Mesendoderm (in vitro differentiated cells): ENCODE results near the gene MED26.

Source experiments
- DNase-seq: peaks from one replicate; pipeline ENCODE4 v3.0.0; 2013
- H2AK5ac ChIP-seq: 2 replicates; pipeline ENCODE4 v1.6.1; 2013; ENCODE audit warnings: low read length, inconsistent platforms
- H2BK120ac ChIP-seq: 2 replicates; pipeline ENCODE4 v1.6.1; 2013; ENCODE audit warnings: low read depth, mild to moderate bottlenecking, low read length, moderate library complexity, mixed read lengths
- H2BK15ac ChIP-seq: replicated peaks from 2 replicates; pipeline ENCODE4 v1.6.1; 2013; ENCODE audit warnings: low read depth, mild to moderate bottlenecking, moderate library complexity
- H2BK5ac ChIP-seq: 2 replicates; pipeline ENCODE4 v1.6.1; 2013; ENCODE audit warnings: low read length, inconsistent platforms
- H3K18ac ChIP-seq: 2 replicates; pipeline ENCODE4 v1.6.1; 2013; ENCODE audit warnings: mild to moderate bottlenecking, low read length, mixed read lengths
- H3K23ac ChIP-seq: one replicate; pipeline ENCODE4 v1.6.1; 2013; ENCODE audit warnings: low read length
- H3K27ac ChIP-seq: 2 replicates; pipeline ENCODE4 v1.5.1; 2013; ENCODE audit warnings: low read depth, mild to moderate bottlenecking, inconsistent platforms, low read length, moderate library complexity
- H3K27me3 ChIP-seq: 2 replicates; pipeline ENCODE4 v1.6.1; 2013; ENCODE audit warnings: low read length, control low read depth, mild to moderate bottlenecking, inconsistent platforms; ENCODE audit not compliant: insufficient read depth, poor library complexity
- H3K36me3 ChIP-seq: 2 replicates; pipeline ENCODE4 v1.6.1; 2013; ENCODE audit warnings: low read length, inconsistent platforms; ENCODE audit not compliant: control insufficient read depth, insufficient read depth
- H3K4ac ChIP-seq: one replicate; pipeline ENCODE4 v1.6.1; 2013; ENCODE audit warnings: low read depth, mild to moderate bottlenecking, low read length, moderate library complexity
- H3K4me1 ChIP-seq: 2 replicates; pipeline ENCODE4 v1.6.1; 2013; ENCODE audit warnings: low read depth, low read length, inconsistent platforms; ENCODE audit not compliant: control insufficient read depth
- H3K4me2 ChIP-seq: 2 replicates; pipeline ENCODE4 v1.6.1; 2013; ENCODE audit warnings: low read length
- H3K4me3 ChIP-seq: 2 replicates; pipeline ENCODE4 v1.5.1; 2013; ENCODE audit warnings: mild to moderate bottlenecking, low read length
- H3K56ac ChIP-seq: one replicate; pipeline ENCODE4 v1.6.1; 2013; ENCODE audit warnings: low read length
- H3K79me1 ChIP-seq: 2 replicates; pipeline ENCODE4 v1.6.1; 2013; ENCODE audit warnings: low read length, inconsistent platforms
- H3K79me2 ChIP-seq: 2 replicates; pipeline ENCODE4 v1.6.1; 2013; ENCODE audit warnings: mild to moderate bottlenecking, low read length; ENCODE audit not compliant: control insufficient read depth, insufficient read depth
- H3K9ac ChIP-seq: 2 replicates; pipeline ENCODE4 v1.6.1; 2013; ENCODE audit warnings: low read length, inconsistent platforms
- H4K5ac ChIP-seq: one replicate; pipeline ENCODE4 v1.6.1; 2013; ENCODE audit warnings: low read length
- H4K8ac ChIP-seq: one replicate; pipeline ENCODE4 v1.6.1; 2013; ENCODE audit warnings: low read depth, mild to moderate bottlenecking, control low read depth, low read length, moderate library complexity
- WGBS: extraction: QIAGEN DNeasy Blood & Tissue Kit; methylation state at CpG from one replicate; pipeline ENCODE4 v1.1.7; 2013; ENCODE audit warnings: low lambda C conversion rate, missing lambda C conversion rate; ENCODE audit not compliant: insufficient coverage; ENCODE audit errors: extremely low coverage; 5-methylcytosine and 5-hydroxymethylcytosine counted together

Gene MED26

DNA sequence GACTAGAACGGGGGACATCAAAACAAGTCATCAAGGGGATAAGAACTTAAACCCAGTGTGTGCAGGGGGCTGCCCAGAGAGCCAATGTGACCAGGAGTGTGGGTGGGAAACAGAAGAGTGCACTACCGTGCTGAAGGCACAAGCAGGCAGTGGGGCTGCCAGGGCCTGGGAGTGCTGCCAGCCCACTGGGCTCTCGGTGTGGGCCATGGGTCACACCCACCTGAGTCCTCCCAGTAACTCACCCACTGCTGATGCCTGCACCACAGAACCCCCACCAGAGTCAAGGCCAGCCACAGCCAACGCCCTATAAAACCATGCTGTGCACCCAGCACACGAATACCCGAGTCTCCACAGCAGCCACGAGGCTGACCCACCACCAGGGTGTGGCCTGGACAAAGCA, 8.5 kb downstream of the MED26 start:
- Histone ChIP-seq H4K8ac (no peak overlapping the region), H3K4me1 (peaks cover 6% of the 10 kb centered on the region), H2BK120ac (no peak overlapping the region), H2BK15ac (no peak overlapping the region), H3K4ac (no peak overlapping the region), H4K5ac (no peak overlapping the region), H3K18ac (no peak overlapping the region), H2BK5ac (no peak overlapping the region), H3K4me3 (no peak overlapping the region), H3K79me1 (peaks cover 75% of the 10 kb centered on the region), H3K27ac (no peak overlapping the region), H3K36me3 (no peaks in the 10 kb centered on the region), H3K23ac (no peak overlapping the region), H3K9ac (no peak overlapping the region), H3K79me2 (peaks cover 97% of the 10 kb centered on the region), H3K4me2 (no peak overlapping the region), H3K27me3 (no peaks in the 10 kb centered on the region), H2AK5ac (no peak overlapping the region), H3K56ac (no peak overlapping the region)
- WGBS = no CpG with 5 or more reads among the region's 7 CpGs
- no peak for DNase-seq

DNA sequence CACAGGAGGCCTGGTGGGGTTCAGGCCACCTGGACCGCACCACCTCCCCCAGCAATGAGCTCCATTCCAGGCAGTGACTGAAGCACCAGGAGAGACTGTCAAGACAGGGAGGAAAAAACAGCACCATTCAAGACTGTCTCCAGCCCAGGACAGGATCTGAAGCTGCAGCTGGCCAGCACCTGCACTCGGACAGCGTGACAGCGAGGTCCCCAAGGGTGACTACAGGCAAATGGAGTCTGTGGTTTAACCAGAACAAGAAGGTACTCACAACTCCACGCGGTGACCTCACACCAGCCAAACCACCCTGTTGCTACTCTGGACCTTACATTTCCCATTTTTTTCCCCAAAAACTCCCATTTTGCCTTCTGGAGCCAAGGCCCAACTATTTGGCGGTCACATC, 9.8 kb downstream of the MED26 start:
- Histone ChIP-seq H2AK5ac (no peak overlapping the region), H3K79me1 (peaks cover 74% of the 10 kb centered on the region), H3K4me3 (no peak overlapping the region), H2BK15ac (no peak overlapping the region), H3K27me3 (no peaks in the 10 kb centered on the region), H4K8ac (no peak overlapping the region), H3K4me1 (peaks cover 6% of the 10 kb centered on the region), H3K4me2 (no peak overlapping the region), H3K36me3 (no peaks in the 10 kb centered on the region), H3K18ac (no peak overlapping the region), H2BK5ac (no peak overlapping the region), H3K9ac (no peak overlapping the region), H3K23ac (no peak overlapping the region), H2BK120ac (no peak overlapping the region), H3K4ac (no peak overlapping the region), H3K56ac (no peak overlapping the region), H3K27ac (no peak overlapping the region), H4K5ac (no peak overlapping the region), H3K79me2 (peaks cover 95% of the 10 kb centered on the region)
- no CpG with 5 or more reads among the region's 7 CpGs for WGBS
- DNase-seq = no peak

DNA sequence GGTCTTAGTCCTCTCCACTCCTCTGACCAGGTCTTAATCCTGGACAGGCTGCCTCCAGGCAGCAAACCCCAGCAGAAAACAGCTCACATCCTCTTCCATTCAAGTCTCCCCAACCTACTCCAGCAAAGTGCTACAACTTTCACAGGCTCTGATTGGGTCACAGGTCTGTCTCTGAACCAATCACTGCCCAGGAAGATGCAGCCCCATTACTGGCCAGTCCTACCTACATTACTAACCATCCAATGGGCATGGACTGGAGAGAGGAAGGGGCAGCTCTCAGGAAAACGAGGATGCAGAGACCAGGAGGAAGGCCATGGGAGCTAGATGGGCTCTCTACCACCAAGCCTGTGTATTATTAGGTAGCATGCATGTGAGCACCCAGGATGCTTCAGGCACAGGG, 12.2 kb downstream of the MED26 start:
- Histone ChIP-seq H3K79me1 (peaks cover 72% of the 10 kb centered on the region), H3K9ac (no peak overlapping the region), H3K56ac (no peak overlapping the region), H2AK5ac (no peak overlapping the region), H3K18ac (no peak overlapping the region), H3K27ac (no peak overlapping the region), H4K5ac (no peak overlapping the region), H2BK120ac (no peak overlapping the region), H3K27me3 (no peaks in the 10 kb centered on the region), H3K4ac (no peak overlapping the region), H3K4me1 (peaks cover 6% of the 10 kb centered on the region), H3K4me3 (no peak overlapping the region), H2BK15ac (no peak overlapping the region), H3K23ac (no peak overlapping the region), H3K4me2 (no peak overlapping the region), H3K79me2 (peaks cover 91% of the 10 kb centered on the region), H3K36me3 (no peaks in the 10 kb centered on the region), H2BK5ac (no peak overlapping the region), H4K8ac (no peak overlapping the region)
- WGBS = no CpG with 5 or more reads among the region's 1 CpG
- DNase-seq = peak; percentile 47

DNA sequence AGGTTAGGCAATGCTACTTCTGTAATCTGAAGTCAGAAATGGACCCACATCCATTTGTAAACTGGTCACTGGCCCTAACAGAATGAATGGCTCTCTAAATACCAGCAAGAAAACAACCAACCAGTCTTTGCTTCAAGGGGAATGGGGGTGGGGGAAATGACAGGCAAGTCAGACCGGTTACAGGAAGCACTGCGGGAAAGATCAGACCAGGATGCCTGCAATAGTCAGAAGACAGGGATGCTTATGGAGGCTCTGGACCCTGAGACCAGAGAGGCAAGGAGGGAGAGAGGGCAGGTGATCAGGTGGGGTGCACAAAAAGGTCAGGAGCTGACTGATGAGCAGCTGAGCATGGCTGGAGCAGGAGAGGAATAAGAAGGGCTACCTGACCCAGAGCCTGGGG, 13.1 kb downstream of the MED26 start:
- peak; percentile 63 for DNase-seq
- Histone ChIP-seq H3K56ac (no peak overlapping the region), H3K4me3 (no peak overlapping the region), H3K27me3 (no peaks in the 10 kb centered on the region), H3K79me1 (peaks cover 70% of the 10 kb centered on the region), H3K18ac (no peak overlapping the region), H2BK5ac (no peak overlapping the region), H3K4ac (no peak overlapping the region), H4K5ac (no peak overlapping the region), H3K9ac (peak overlapping the region; percentile 19), H3K36me3 (no peaks in the 10 kb centered on the region), H2AK5ac (no peak overlapping the region), H3K4me1 (peaks cover 6% of the 10 kb centered on the region), H2BK120ac (no peak overlapping the region), H2BK15ac (no peak overlapping the region), H3K27ac (no peak overlapping the region), H3K79me2 (peaks cover 87% of the 10 kb centered on the region), H3K4me2 (no peak overlapping the region), H3K23ac (no peak overlapping the region), H4K8ac (no peak overlapping the region)
- WGBS = no CpG with 5 or more reads among the region's 2 CpGs

DNA sequence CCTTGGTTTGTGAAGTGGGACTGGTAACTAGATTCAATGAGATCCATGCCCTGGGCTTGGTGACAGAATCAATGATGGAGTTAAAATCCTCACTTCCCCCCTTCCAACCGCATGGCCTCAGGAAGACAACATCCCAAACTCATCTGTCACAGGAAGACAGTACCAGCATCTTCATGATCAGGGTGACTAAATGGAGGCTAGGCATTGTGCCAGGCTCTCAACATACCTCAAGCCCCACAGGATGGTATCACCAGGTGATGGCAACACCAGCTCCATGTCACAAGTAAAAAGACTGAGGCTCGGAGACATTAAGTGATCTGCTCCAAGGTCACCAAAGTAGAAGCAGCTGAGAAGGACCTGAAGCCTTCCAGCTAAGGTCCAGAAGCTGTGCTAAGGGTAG, 14.2 kb downstream of the MED26 start:
- no peak overlapping the region for H3K23ac ChIP-seq
- H2BK15ac ChIP-seq = no peak overlapping the region
- no peak overlapping the region for H3K9ac ChIP-seq
- H3K27ac ChIP-seq = no peak overlapping the region
- no peak overlapping the region for H4K8ac ChIP-seq
- no peak overlapping the region for H3K4ac ChIP-seq
- H3K56ac ChIP-seq = no peak overlapping the region
- H3K18ac ChIP-seq = no peak overlapping the region
- H3K79me2 ChIP-seq = peaks cover 77% of the 10 kb centered on the region
- H3K4me3 ChIP-seq = no peak overlapping the region
- H2BK5ac ChIP-seq = no peak overlapping the region
- H3K36me3 ChIP-seq = no peaks in the 10 kb centered on the region
- H2BK120ac ChIP-seq = no peak overlapping the region
- H3K4me1 ChIP-seq = peaks cover 6% of the 10 kb centered on the region
- H3K79me1 ChIP-seq = peaks cover 63% of the 10 kb centered on the region
- no peak overlapping the region for H4K5ac ChIP-seq
- DNase-seq = no peak
- H3K27me3 ChIP-seq = no peaks in the 10 kb centered on the region
- WGBS = no CpG with 5 or more reads among the region's 2 CpGs
- H2AK5ac ChIP-seq = no peak overlapping the region
- H3K4me2 ChIP-seq = no peak overlapping the region

DNA sequence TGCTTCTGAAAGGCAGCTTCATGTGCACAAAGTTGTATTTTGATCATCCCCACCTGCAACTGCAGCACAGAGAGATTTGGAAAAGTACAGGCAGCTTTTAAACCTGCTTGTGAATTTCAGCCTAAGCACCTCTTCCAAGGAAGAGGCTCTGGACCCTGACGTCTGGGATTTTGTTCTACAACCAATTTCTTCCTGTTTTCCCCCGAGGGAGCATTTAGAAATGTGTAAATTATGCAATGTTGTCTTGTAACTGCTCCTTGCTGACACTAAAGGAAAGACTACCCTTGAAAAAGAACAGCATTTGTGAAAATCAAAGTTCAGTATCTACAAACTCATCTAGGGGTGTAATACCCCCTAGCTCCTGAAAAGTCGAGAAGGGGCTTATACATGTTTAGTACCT, 15.4 kb downstream of the MED26 start:
- H3K23ac ChIP-seq = no peak overlapping the region
- peaks cover 69% of the 10 kb centered on the region for H3K79me2 ChIP-seq
- H3K27ac ChIP-seq = no peak overlapping the region
- no peak overlapping the region for H4K5ac ChIP-seq
- H3K4me3 ChIP-seq = no peak overlapping the region
- H2AK5ac ChIP-seq = no peak overlapping the region
- H3K9ac ChIP-seq = no peak overlapping the region
- no peak overlapping the region for H4K8ac ChIP-seq
- no peak overlapping the region for H3K4ac ChIP-seq
- no peak overlapping the region for H2BK15ac ChIP-seq
- no peaks in the 10 kb centered on the region for H3K36me3 ChIP-seq
- DNase-seq = no peak
- no peaks in the 10 kb centered on the region for H3K27me3 ChIP-seq
- peaks cover 53% of the 10 kb centered on the region for H3K79me1 ChIP-seq
- no peak overlapping the region for H2BK5ac ChIP-seq
- H3K4me1 ChIP-seq = peaks cover 2% of the 10 kb centered on the region
- H3K4me2 ChIP-seq = no peak overlapping the region
- H2BK120ac ChIP-seq = no peak overlapping the region
- H3K18ac ChIP-seq = no peak overlapping the region
- WGBS = no CpG with 5 or more reads among the region's 3 CpGs
- no peak overlapping the region for H3K56ac ChIP-seq
